PFSK-1 (cell line): ENCODE results near the gene PTBP3.

Experiments
- FOXP2 ChIP-seq: optimal IDR thresholded peaks from 2 replicates; pipeline ENCODE3; 2011; ENCODE audit warnings: borderline replicate concordance, control low read depth, inconsistent platforms; ENCODE audit not compliant: insufficient read depth; ENCODE audit errors: extremely low read length, extremely low read depth
- POLR2AphosphoS5 ChIP-seq: IDR thresholded peaks from 2 replicates; pipeline ENCODE4 v1.6.1; 2012; ENCODE audit warnings: low read depth, mild to moderate bottlenecking, control low read depth, low read length, moderate library complexity
- REST ChIP-seq, 2 experiments: IDR thresholded peaks; 2 replicates each; pipeline versions ENCODE4 v1.6.1 to v1.8.0; 2011 to 2012; ENCODE audit warnings: low read depth in 2 of 2, low read length in 2 of 2, control low read depth in 1 of 2, inconsistent platforms in 1 of 2, mild to moderate bottlenecking in 1 of 2, moderate library complexity in 1 of 2; ENCODE audit not compliant: insufficient read depth in 1 of 2
- SIN3A ChIP-seq: IDR thresholded peaks from 2 replicates; pipeline ENCODE4 v1.6.1; 2012; ENCODE audit warnings: mild to moderate bottlenecking, low read length, moderate library complexity, borderline replicate concordance; ENCODE audit not compliant: insufficient read depth
- TAF1 ChIP-seq: IDR thresholded peaks from 2 replicates; pipeline ENCODE4 v1.6.1; 2012; ENCODE audit warnings: low read length, control low read depth, borderline replicate concordance; ENCODE audit not compliant: insufficient read depth

The PTBP3 gene

GRCh38 chr9:112285056-112285455 lies 48.4 kb downstream of the PTBP3 start:
- TF ChIP-seq SIN3A: no peak
- TF ChIP-seq TAF1: no peak
- no peak for TF ChIP-seq FOXP2
- no peak for TF ChIP-seq REST (IDR thresholded peaks at IDR 0.05; ENCODE audit: insufficient read depth in 1 of 2, low read depth in 2 of 2, low read length in 2 of 2)
- TF ChIP-seq POLR2AphosphoS5: no peak

GRCh38 chr9:112283582-112284253 lies 49.7 kb downstream of the PTBP3 start:
- TF ChIP-seq TAF1: no peak
- TF ChIP-seq POLR2AphosphoS5: no peak
- TF ChIP-seq FOXP2: no peak
- TF ChIP-seq SIN3A: no peak
- TF ChIP-seq REST (IDR thresholded peaks at IDR 0.05; ENCODE audit: insufficient read depth in 1 of 2, low read depth in 2 of 2, low read length in 2 of 2): no peak

- no peak for TF ChIP-seq TAF1
- TF ChIP-seq SIN3A: no peak
- no peak for TF ChIP-seq POLR2AphosphoS5
- TF ChIP-seq REST (IDR thresholded peaks at IDR 0.05; ENCODE audit: insufficient read depth in 1 of 2, low read depth in 2 of 2, low read length in 2 of 2): no peak
- no peak for TF ChIP-seq FOXP2
Measured at GRCh38 chr9:112280904-112281303, 52.5 kb downstream of the PTBP3 start.

- no peak for TF ChIP-seq REST (IDR thresholded peaks at IDR 0.05; ENCODE audit: insufficient read depth in 1 of 2, low read depth in 2 of 2, low read length in 2 of 2)
Measured at GRCh38 chr9:112279501-112279900, 53.9 kb downstream of the PTBP3 start.

GRCh38 chr9:112278152-112278551 lies 55.3 kb downstream of the PTBP3 start:
- TF ChIP-seq FOXP2 (no peak), TAF1 (no peak), REST (IDR thresholded peaks at IDR 0.05; ENCODE audit: insufficient read depth in 1 of 2, low read depth in 2 of 2, low read length in 2 of 2) (no peak), POLR2AphosphoS5 (no peak), SIN3A (no peak)
